Stomach (tissue), 4 donors: ENCODE measurements around the gene MRPL45.

Experiments
- POLR2A ChIP-seq, 4 donors: fragments of 450-650 bp; IDR thresholded peaks; one replicate each; pipeline ENCODE4 v1.6.1; 2016; ENCODE audit warnings: antibody characterized with exemption in 4 of 4, control low read depth in 2 of 4, mild to moderate bottlenecking in 1 of 4, moderate library complexity in 1 of 4
- POLR2AphosphoS5 ChIP-seq, 3 donors: sonication (generic); formaldehyde crosslinking; IDR thresholded peaks; one replicate each; pipeline ENCODE4 v1.6.1; 2016; ENCODE audit warnings: antibody characterized with exemption in 3 of 3
- TF ChIP-seq, protein P1 (sequence below), 7 experiments: fragments of 450-650 bp in 4 of 7; fragments of 200-600 bp in 3 of 7; sonication (generic) in 3 of 7; IDR thresholded peaks; one replicate each; pipeline ENCODE4 v1.5.1; 2016 to 2019; ENCODE audit warnings: antibody characterized with exemption in 7 of 7, control low read depth in 2 of 7, mild to moderate bottlenecking in 1 of 7

DNA sequence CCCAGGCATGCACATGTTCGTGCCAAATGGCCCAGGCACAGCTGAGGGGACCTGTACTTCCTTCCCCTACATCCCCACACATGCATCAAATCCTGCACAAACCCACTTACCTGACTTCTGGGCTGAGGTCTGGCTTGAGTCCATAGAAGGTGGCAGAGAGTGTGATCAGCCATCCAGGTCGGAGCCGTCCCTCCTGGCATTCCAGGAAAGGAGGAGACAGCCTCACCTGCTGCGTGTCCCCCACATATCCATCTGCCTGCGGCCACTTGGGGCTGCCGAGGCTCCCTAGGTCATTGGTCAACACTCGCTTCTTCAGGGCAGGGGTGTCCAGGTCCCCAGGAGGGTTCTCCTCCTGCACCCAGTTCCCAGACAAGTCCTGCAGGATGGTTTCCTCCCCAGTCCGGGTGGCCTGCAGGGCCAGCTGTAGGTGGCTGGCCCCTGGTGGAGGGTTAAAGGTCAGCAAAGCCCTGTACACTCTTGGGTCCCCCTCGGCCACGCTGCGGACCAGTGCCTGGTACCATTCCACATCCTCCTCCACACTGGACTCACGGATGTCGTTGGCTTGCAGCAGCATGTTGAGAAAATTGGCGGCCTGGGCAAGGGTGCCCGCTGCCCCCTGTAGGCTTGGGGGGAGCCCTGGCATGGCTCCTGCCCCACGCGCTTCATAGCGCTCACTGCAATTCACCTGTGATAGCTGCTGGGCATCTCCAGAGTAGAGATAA, 46.1 kb downstream of the MRPL45 start:
- TF ChIP-seq, protein P1, sequence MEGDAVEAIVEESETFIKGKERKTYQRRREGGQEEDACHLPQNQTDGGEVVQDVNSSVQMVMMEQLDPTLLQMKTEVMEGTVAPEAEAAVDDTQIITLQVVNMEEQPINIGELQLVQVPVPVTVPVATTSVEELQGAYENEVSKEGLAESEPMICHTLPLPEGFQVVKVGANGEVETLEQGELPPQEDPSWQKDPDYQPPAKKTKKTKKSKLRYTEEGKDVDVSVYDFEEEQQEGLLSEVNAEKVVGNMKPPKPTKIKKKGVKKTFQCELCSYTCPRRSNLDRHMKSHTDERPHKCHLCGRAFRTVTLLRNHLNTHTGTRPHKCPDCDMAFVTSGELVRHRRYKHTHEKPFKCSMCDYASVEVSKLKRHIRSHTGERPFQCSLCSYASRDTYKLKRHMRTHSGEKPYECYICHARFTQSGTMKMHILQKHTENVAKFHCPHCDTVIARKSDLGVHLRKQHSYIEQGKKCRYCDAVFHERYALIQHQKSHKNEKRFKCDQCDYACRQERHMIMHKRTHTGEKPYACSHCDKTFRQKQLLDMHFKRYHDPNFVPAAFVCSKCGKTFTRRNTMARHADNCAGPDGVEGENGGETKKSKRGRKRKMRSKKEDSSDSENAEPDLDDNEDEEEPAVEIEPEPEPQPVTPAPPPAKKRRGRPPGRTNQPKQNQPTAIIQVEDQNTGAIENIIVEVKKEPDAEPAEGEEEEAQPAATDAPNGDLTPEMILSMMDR (IDR thresholded peaks at IDR 0.05), result no peak
- no peak for TF ChIP-seq POLR2A (IDR thresholded peaks at IDR 0.05)
- no peak for TF ChIP-seq POLR2AphosphoS5 (IDR thresholded peaks at IDR 0.05)
